B cell (primary cell): ENCODE measurements around the gene THRB. TPM values are rescaled to one million over a fixed set of nuclear protein-coding genes. Genes with fewer than 3 reads are reported as not detected.

Experiments used
- ATAC-seq: fragments of 200-7000 bp; cut with Tn5 transposase; one replicate; pipeline ENCODE4 v1.10.0; 2021; ENCODE audit warnings: low read depth, mild to moderate bottlenecking, moderate number of reproducible peaks, moderate library complexity
- CTCF ChIA-PET: fragments of 350-600 bp; sonication (Branson Sonifier 250); formaldehyde crosslinking; loops from one replicate; lab custom pipeline; 2021; ENCODE audit warnings: antibody characterized with exemption, inconsistent platforms; lab: Charles Lee
- POLR2A ChIA-PET: fragments of 350-600 bp; sonication (Branson Sonifier 250); formaldehyde crosslinking; loops from one replicate; lab custom pipeline; 2021; ENCODE audit warnings: antibody characterized with exemption; lab: Charles Lee
- DNase-seq: peaks from one replicate; pipeline ENCODE4 v3.0.0; 2013
- H2AFZ ChIP-seq: 2 replicates; pipeline ENCODE4 v1.6.1; 2012; ENCODE audit warnings: mild to moderate bottlenecking, low read depth, low read length; ENCODE audit not compliant: insufficient read depth, poor library complexity, severe bottlenecking
- H3K27ac ChIP-seq, 2 donors: 1 replicate in 1 of 2; 2 replicates in 1 of 2; pipeline ENCODE4 v1.5.1; 2012 to 2013; ENCODE audit warnings: low read length in 2 of 2, mild to moderate bottlenecking in 2 of 2, moderate library complexity in 1 of 2
- H3K27me3 ChIP-seq, 4 experiments: fragments of 200-600 bp in 1 of 4; sonication (generic) in 1 of 4; replicated peaks in 1 of 4; 1 replicate in 2 of 4; 2 replicates in 2 of 4; pipeline versions ENCODE4 v1.6.1 to v1.7.0; 2013 to 2016; ENCODE audit warnings: low read length in 3 of 4, mild to moderate bottlenecking in 2 of 4, mixed read lengths in 1 of 4, moderate library complexity in 1 of 4; ENCODE audit not compliant: insufficient read depth in 4 of 4, control insufficient read depth in 3 of 4; ENCODE audit errors: control extremely low read depth in 1 of 4
- H3K36me3 ChIP-seq, 2 experiments: replicated peaks in 1 of 2; 1 replicate in 1 of 2; 2 replicates in 1 of 2; pipeline versions ENCODE4 v1.6.1 to v1.7.1; 2013; ENCODE audit warnings: low read length in 1 of 2; ENCODE audit not compliant: insufficient read depth in 2 of 2, control insufficient read depth in 1 of 2; ENCODE audit errors: control extremely low read depth in 1 of 2, extremely low read depth in 1 of 2
- H3K4me1 ChIP-seq, 2 donors: fragments of 200-600 bp in 1 of 2; sonication (generic) in 1 of 2; 1 replicate in 1 of 2; 2 replicates in 1 of 2; pipeline versions ENCODE4 v1.5.1 to v1.6.1; 2013 to 2017; ENCODE audit warnings: low read length in 2 of 2; ENCODE audit not compliant: control insufficient read depth in 2 of 2, insufficient read depth in 2 of 2
- H3K4me2 ChIP-seq: replicated peaks from 2 replicates; pipeline ENCODE3; 2012; ENCODE audit warnings: mild to moderate bottlenecking, low read depth, low read length; ENCODE audit not compliant: poor library complexity, severe bottlenecking
- H3K4me3 ChIP-seq, 5 experiments: fragments of 200-600 bp in 1 of 5; sonication (generic) in 1 of 5; 1 replicate in 3 of 5; 2 replicates in 2 of 5; pipeline versions ENCODE4 v1.5.1 to v1.7.0; 2011 to 2016; ENCODE audit warnings: low read length in 4 of 5, mild to moderate bottlenecking in 4 of 5, low read depth in 2 of 5, control low read depth in 1 of 5, moderate library complexity in 1 of 5; ENCODE audit not compliant: insufficient read depth in 1 of 5; ENCODE audit errors: control extremely low read depth in 1 of 5, extremely low read depth in 1 of 5
- H3K79me2 ChIP-seq: fragments of 200-600 bp; sonication (generic); one replicate; pipeline ENCODE4 v1.6.0; 2016; ENCODE audit warnings: low read length; ENCODE audit not compliant: control insufficient read depth, insufficient read depth
- H3K9ac ChIP-seq: fragments of 200-600 bp; sonication (generic); 2 replicates; pipeline ENCODE4 v1.6.1; 2017; ENCODE audit warnings: mild to moderate bottlenecking, low read length, moderate library complexity
- H3K9me3 ChIP-seq, 3 donors: one replicate each; pipeline versions ENCODE4 v1.6.1 to v1.7.1; 2013; ENCODE audit warnings: low read length in 2 of 3; ENCODE audit not compliant: control insufficient read depth in 2 of 3, insufficient read depth in 1 of 3; ENCODE audit errors: control extremely low read depth in 1 of 3
- H4K20me1 ChIP-seq: 2 replicates; pipeline ENCODE4 v1.6.0; 2012; ENCODE audit warnings: mild to moderate bottlenecking, low read length; ENCODE audit not compliant: insufficient read depth, control insufficient read depth, poor library complexity, severe bottlenecking
- H3K27ac Mint-ChIP-seq: one replicate; pipeline ENCODE4 v1.8.0; 2021; ENCODE audit warnings: mixed read lengths
- H3K27me3 Mint-ChIP-seq: one replicate; pipeline ENCODE4 v1.8.0; 2021; ENCODE audit warnings: mixed read lengths
- H3K4me1 Mint-ChIP-seq: one replicate; pipeline ENCODE4 v1.8.0; 2021; ENCODE audit warnings: mixed read lengths
- H3K4me3 Mint-ChIP-seq: one replicate; pipeline ENCODE4 v1.8.0; 2021; ENCODE audit warnings: mixed read lengths
- H3K9me3 Mint-ChIP-seq: one replicate; pipeline ENCODE4 v1.8.0; 2022; ENCODE audit warnings: mixed read lengths; ENCODE audit not compliant: insufficient read depth
- CTCF ChIP-seq: fragments of 200-600 bp; IDR thresholded peaks from one replicate; pipeline ENCODE4 v1.8.0; 2022; ENCODE audit warnings: antibody characterized with exemption, mild to moderate bottlenecking
- EZH2 ChIP-seq: IDR thresholded peaks from 2 replicates; pipeline ENCODE4 v1.6.1; 2012; ENCODE audit warnings: borderline replicate concordance, low read depth, mild to moderate bottlenecking, moderate library complexity, low read length; ENCODE audit not compliant: insufficient read depth, poor library complexity, severe bottlenecking
- WGBS: methylation state at CpG from one replicate; pipeline ENCODE4 v1.1.5; 2013; ENCODE audit warnings: missing lambda C conversion rate; ENCODE audit not compliant: insufficient coverage; 5-methylcytosine and 5-hydroxymethylcytosine counted together
- intact Hi-C: fragments of 100-400 bp; cut with micrococcal nuclease; formaldehyde crosslinking; loops from one replicate; pipeline ENCODE4 v1.10.0; 2022
- polyA plus RNA-seq: library from polyadenylated mRNA; depleted of rRNA; stranded (reverse); fragments of >200 nt; gene quantifications from 2 replicates; pipeline ENCODE4 v1.2.3, GENCODE V29; 2012
- total RNA-seq, 2 donors: library from RNA; stranded (reverse); fragments of 120-200 nt in 1 of 2; gene quantifications; 1 replicate in 1 of 2; 2 replicates in 1 of 2; pipeline versions ENCODE4 v1.2.3 to v1.2.4, GENCODE V29; 2013 to 2022

THRB gene
- total and polyA plus RNA-seq, 2 donors (not counting 1 experiment from before 2014, with no cell fraction given): 0.86 to 1.8 TPM

DNA sequence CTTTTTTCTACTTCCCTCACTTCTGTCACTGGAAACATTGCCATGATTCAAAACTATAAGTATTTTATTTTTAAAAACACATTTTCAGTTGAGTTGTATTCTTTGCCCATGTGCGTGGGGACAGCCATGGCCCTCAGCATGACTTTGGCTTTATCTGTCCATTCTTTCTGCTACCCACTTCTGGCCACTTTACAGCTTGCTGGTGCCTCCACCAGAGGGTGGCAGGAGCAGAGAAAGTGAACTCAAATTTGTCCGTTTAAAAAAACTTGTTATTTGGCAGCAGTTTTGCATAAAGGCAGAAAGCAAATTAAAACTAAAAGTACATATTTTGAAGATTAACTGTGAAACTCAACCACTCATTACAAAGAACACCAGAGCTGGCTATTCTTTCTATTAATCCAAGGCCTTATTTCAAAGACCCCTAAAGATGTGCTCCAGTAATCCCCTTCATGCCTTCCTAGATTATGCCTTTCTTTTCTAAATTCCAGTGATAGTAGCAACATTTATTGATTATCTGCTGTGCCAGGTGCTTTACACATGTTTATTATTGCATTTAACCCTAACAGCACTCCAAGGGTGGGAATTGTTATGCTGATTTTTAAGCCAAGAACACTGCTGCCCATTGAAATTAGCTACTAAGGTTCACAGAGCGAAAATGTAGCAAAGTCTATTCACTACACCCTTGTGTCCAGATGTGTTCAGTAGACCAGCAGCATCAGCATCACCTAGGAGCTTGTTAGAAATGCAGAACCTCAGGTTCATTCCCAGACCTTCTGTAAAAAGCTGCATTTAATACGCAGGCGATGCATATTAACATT, 134.8 kb downstream of the THRB start:
- Histone ChIP-seq H3K9ac (no peak overlapping the region), H3K27ac (no peak overlapping the region), H3K4me2 (no peak overlapping the region), H3K27me3 (no peaks in the 10 kb centered on the region), H2AFZ (no peak overlapping the region), H3K79me2 (no peaks in the 10 kb centered on the region), H3K4me3 (no peak overlapping the region), H3K4me1 (no peaks in the 10 kb centered on the region), H3K36me3 (no peaks in the 10 kb centered on the region), H4K20me1 (no peaks in the 10 kb centered on the region), H3K9me3 (no peaks in the 10 kb centered on the region)
- ATAC-seq (no peak), DNase-seq (no peak)
- WGBS: 80% methylated on average over 4 of the region's 5 CpGs
- Mint-ChIP-seq H3K27me3 (no peaks in the 10 kb centered on the region), H3K9me3 (no peaks in the 10 kb centered on the region), H3K4me3 (no peak overlapping the region), H3K4me1 (no peaks in the 10 kb centered on the region), H3K27ac (no peak overlapping the region)
- POLR2A ChIA-PET: no interaction called here
- intact Hi-C loops: loop anchor here (10.0 kb wide), 1 partner anchor 1545 kb away; no protein-coding TSS in a partner anchor
- TF ChIP-seq CTCF (no peak), EZH2 (no peak)
- CTCF ChIA-PET: no interaction called here

GRCh38 chr3:24359102-24359501, 135.5 kb downstream of the THRB start:
- H3K4me3 ChIP-seq: no peak overlapping the region
- Mint-ChIP-seq H3K9me3 (no peaks in the 10 kb centered on the region), H3K27ac (no peak overlapping the region), H3K4me1 (no peaks in the 10 kb centered on the region), H3K4me3 (no peak overlapping the region), H3K27me3 (no peaks in the 10 kb centered on the region)
- intact Hi-C loops: loop anchor here (10.0 kb wide), 1 partner anchor 1544 kb away; no protein-coding TSS in a partner anchor
- TF ChIP-seq EZH2 (no peak), CTCF (no peak)
- no peaks in the 10 kb centered on the region for H4K20me1 ChIP-seq
- POLR2A ChIA-PET: no interaction called here
- H3K27ac ChIP-seq: no peak overlapping the region
- H2AFZ ChIP-seq: no peak overlapping the region
- H3K79me2 ChIP-seq: no peaks in the 10 kb centered on the region
- no peaks in the 10 kb centered on the region for H3K27me3 ChIP-seq
- no peaks in the 10 kb centered on the region for H3K4me1 ChIP-seq
- 42% methylated on average over 1 of the region's 1 CpG for WGBS
- ATAC-seq (no peak), DNase-seq (no peak)
- H3K9ac ChIP-seq: no peak overlapping the region
- H3K4me2 ChIP-seq: no peak overlapping the region
- H3K36me3 ChIP-seq: no peaks in the 10 kb centered on the region
- no peaks in the 10 kb centered on the region for H3K9me3 ChIP-seq
- CTCF ChIA-PET: no interaction called here
